SK-N-SH treated with all-trans-retinoic acid at 6 μM for 48 hours (cell line): Measurements from ENCODE around the gene ALOX5.

Experiments
- ATAC-seq: fragments of 200-7000 bp; cut with Tn5 transposase; 3 replicates; pipeline ENCODE4 v1.9.1; 2020; ENCODE audit warnings: mild to moderate bottlenecking, moderate library complexity
- ARNTL ChIP-seq: fragments of 450-650 bp; formaldehyde crosslinking; IDR thresholded peaks from 2 replicates; pipeline ENCODE4 v1.5.0; 2020; ENCODE audit warnings: low read depth, mild to moderate bottlenecking, moderate library complexity, borderline replicate concordance
- BACH2 ChIP-seq: fragments of 250-450 bp; sonication (Bioruptor Pico); IDR thresholded peaks from 2 replicates; pipeline ENCODE4 v1.9.0; 2021; ENCODE audit warnings: mild to moderate bottlenecking, borderline replicate concordance
- CSRNP3 ChIP-seq: fragments of 250-450 bp; sonication (Bioruptor Pico); IDR thresholded peaks from 2 replicates; pipeline ENCODE4 v1.5.1; 2021; ENCODE audit warnings: mild to moderate bottlenecking, moderate library complexity
- ESRRG ChIP-seq: fragments of 250-450 bp; sonication (Bioruptor Pico); IDR thresholded peaks from 2 replicates; pipeline ENCODE4 v1.6.1; 2021; ENCODE audit warnings: mild to moderate bottlenecking
- GLIS3 ChIP-seq: fragments of 250-450 bp; sonication (Bioruptor Pico); IDR thresholded peaks from 2 replicates; pipeline ENCODE4 v1.5.0; 2020; ENCODE audit warnings: mild to moderate bottlenecking, moderate library complexity
- ISL1 ChIP-seq: fragments of 250-450 bp; sonication (Bioruptor Pico); IDR thresholded peaks from 2 replicates; pipeline ENCODE4 v2.1.2; 2022; ENCODE audit warnings: mild to moderate bottlenecking, moderate library complexity
- PATZ1 ChIP-seq: fragments of 250-450 bp; sonication (Bioruptor Pico); IDR thresholded peaks from 2 replicates; pipeline ENCODE4 v1.8.0; 2020; ENCODE audit warnings: mild to moderate bottlenecking, moderate library complexity, borderline replicate concordance
- PPARA ChIP-seq: fragments of 250-450 bp; sonication (Bioruptor Pico); IDR thresholded peaks from 2 replicates; pipeline ENCODE4 v1.5.0; 2020; ENCODE audit warnings: mild to moderate bottlenecking, borderline replicate concordance
- RARB ChIP-seq: fragments of 250-450 bp; sonication (Bioruptor Pico); IDR thresholded peaks from 2 replicates; pipeline ENCODE4 v1.8.0; 2021; ENCODE audit warnings: mild to moderate bottlenecking, moderate library complexity
- SNAI2 ChIP-seq: fragments of 250-450 bp; sonication (Bioruptor Pico); IDR thresholded peaks from 2 replicates; pipeline ENCODE4 v1.5.0; 2020; ENCODE audit warnings: mild to moderate bottlenecking, moderate library complexity
- TOX ChIP-seq: fragments of 250-450 bp; sonication (Bioruptor Pico); IDR thresholded peaks from 2 replicates; pipeline ENCODE4 v1.8.0; 2021; ENCODE audit warnings: mild to moderate bottlenecking, moderate library complexity, borderline replicate concordance
- TSHZ2 ChIP-seq: fragments of 250-450 bp; sonication (Bioruptor Pico); IDR thresholded peaks from 2 replicates; pipeline ENCODE4 v1.5.0; 2020; ENCODE audit warnings: mild to moderate bottlenecking, moderate library complexity
- ZC3H10 ChIP-seq: fragments of 250-450 bp; sonication (Bioruptor Pico); IDR thresholded peaks from 2 replicates; pipeline ENCODE4 v1.5.1; 2021; ENCODE audit warnings: mild to moderate bottlenecking, moderate library complexity
- ZFP3 ChIP-seq: fragments of 250-450 bp; sonication (Bioruptor Pico); IDR thresholded peaks from 2 replicates; pipeline ENCODE4 v1.5.0; 2020; ENCODE audit warnings: mild to moderate bottlenecking, moderate library complexity
- ZNF565 ChIP-seq: fragments of 450-650 bp; formaldehyde crosslinking; conservative IDR thresholded peaks from 2 replicates; pipeline ENCODE4 v1.5.0; 2020; ENCODE audit warnings: low read depth, mild to moderate bottlenecking, moderate library complexity
- ZNF70 ChIP-seq: fragments of 450-650 bp; formaldehyde crosslinking; IDR thresholded peaks from 2 replicates; pipeline ENCODE4 v1.5.0; 2020; ENCODE audit warnings: mild to moderate bottlenecking, moderate library complexity
- ZNF8 ChIP-seq: fragments of 450-650 bp; formaldehyde crosslinking; IDR thresholded peaks from 2 replicates; pipeline ENCODE4 v1.5.0; 2020; ENCODE audit warnings: mild to moderate bottlenecking, moderate library complexity
- TF ChIP-seq, protein P1 (sequence below): fragments of 250-450 bp; sonication (Bioruptor Pico); IDR thresholded peaks from 2 replicates; pipeline ENCODE4 v1.8.0; 2021; ENCODE audit warnings: low read depth, mild to moderate bottlenecking, moderate library complexity, borderline replicate concordance
- TF ChIP-seq, protein P2 (sequence below): fragments of 250-450 bp; sonication (Bioruptor Pico); IDR thresholded peaks from 2 replicates; pipeline ENCODE4 v1.5.1; 2020; ENCODE audit warnings: low read depth, mild to moderate bottlenecking, moderate library complexity

ALOX5 gene

GRCh38 chr10:45454262-45454661, 80.2 kb downstream of the ALOX5 start:
- no peak for TF ChIP-seq RARB (CRISPR knock-in tag)
- no peak for ATAC-seq

DNA sequence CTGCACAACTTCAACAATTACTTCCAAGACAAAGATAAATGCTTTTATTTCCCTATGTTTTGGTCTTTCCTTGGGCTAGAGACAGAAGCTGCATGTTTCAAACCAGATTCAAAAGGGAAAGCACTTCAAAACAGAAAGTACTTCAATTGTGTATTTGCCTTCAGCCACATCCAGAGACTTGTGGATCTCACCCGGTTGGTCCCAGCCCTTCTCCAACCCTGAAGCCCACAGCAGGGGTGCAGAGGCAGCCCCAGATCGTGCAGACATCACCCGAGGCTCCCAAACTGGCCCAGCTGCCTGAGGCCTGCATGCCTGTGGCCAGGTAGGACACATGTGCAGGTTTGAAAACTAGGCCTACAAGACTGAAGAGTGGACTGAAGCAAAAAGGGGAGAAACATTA, 80.8 kb downstream of the ALOX5 start:
- no peak for ATAC-seq
- no peak for TF ChIP-seq PATZ1 (CRISPR knock-in tag)
- no peak for TF ChIP-seq SNAI2 (CRISPR knock-in tag)
- no peak for TF ChIP-seq ZNF565
- TF ChIP-seq, protein P1, sequence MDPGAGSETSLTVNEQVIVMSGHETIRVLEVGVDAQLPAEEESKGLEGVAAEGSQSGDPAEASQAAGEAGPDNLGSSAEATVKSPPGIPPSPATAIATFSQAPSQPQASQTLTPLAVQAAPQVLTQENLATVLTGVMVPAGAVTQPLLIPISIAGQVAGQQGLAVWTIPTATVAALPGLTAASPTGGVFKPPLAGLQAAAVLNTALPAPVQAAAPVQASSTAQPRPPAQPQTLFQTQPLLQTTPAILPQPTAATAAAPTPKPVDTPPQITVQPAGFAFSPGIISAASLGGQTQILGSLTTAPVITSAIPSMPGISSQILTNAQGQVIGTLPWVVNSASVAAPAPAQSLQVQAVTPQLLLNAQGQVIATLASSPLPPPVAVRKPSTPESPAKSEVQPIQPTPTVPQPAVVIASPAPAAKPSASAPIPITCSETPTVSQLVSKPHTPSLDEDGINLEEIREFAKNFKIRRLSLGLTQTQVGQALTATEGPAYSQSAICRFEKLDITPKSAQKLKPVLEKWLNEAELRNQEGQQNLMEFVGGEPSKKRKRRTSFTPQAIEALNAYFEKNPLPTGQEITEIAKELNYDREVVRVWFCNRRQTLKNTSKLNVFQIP (CRISPR knock-in tag): no peak
- TF ChIP-seq ZFP3 (CRISPR knock-in tag): no peak
- TF ChIP-seq BACH2 (CRISPR knock-in tag): no peak
- TF ChIP-seq ZNF8: no peak

DNA sequence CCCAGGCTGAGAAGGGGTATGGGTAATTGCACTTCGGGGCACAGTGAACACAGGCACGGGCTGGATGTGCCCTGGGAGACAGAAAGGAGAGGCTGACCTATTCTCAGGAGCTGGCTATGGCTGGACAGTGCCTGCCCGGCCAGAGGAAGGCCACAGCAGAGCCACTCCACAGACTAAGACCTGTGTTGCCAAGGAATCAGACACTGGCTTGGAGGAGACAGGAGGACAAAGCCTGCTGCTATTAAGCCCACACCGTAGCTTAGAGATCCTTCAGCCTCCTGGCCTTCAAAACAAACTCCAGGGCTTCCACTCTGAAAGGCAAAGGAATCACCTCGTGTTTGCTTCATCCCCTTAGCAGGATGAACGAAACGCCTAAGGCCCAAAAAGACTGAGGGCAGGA, 82.2 kb downstream of the ALOX5 start:
- TF ChIP-seq, protein P1 (CRISPR knock-in tag): no peak
- TF ChIP-seq SNAI2 (CRISPR knock-in tag): no peak
- TF ChIP-seq ZNF8: no peak
- no peak for TF ChIP-seq CSRNP3
- TF ChIP-seq, protein P2, sequence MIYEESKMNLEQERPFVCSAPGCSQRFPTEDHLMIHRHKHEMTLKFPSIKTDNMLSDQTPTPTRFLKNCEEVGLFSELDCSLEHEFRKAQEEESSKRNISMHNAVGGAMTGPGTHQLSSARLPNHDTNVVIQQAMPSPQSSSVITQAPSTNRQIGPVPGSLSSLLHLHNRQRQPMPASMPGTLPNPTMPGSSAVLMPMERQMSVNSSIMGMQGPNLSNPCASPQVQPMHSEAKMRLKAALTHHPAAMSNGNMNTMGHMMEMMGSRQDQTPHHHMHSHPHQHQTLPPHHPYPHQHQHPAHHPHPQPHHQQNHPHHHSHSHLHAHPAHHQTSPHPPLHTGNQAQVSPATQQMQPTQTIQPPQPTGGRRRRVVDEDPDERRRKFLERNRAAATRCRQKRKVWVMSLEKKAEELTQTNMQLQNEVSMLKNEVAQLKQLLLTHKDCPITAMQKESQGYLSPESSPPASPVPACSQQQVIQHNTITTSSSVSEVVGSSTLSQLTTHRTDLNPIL (CRISPR knock-in tag): no peak
- TF ChIP-seq RARB (CRISPR knock-in tag): no peak
- TF ChIP-seq TOX (CRISPR knock-in tag): no peak
- no peak for TF ChIP-seq ZNF70 (CRISPR knock-in tag)
- no peak for TF ChIP-seq ZFP3 (CRISPR knock-in tag)
- TF ChIP-seq ISL1 (CRISPR knock-in tag): no peak
- TF ChIP-seq ESRRG (CRISPR knock-in tag): no peak
- TF ChIP-seq PPARA (CRISPR knock-in tag): no peak
- no peak for TF ChIP-seq ZC3H10 (CRISPR knock-in tag)
- no peak for TF ChIP-seq TSHZ2
- TF ChIP-seq GLIS3 (CRISPR knock-in tag): no peak
- ATAC-seq: no peak

GRCh38 chr10:45456822-45457221, 82.8 kb downstream of the ALOX5 start:
- TF ChIP-seq ESRRG (CRISPR knock-in tag) (no peak), ARNTL (CRISPR knock-in tag) (no peak), PPARA (CRISPR knock-in tag) (no peak)
- ATAC-seq: no peak
